H1 (cell line): ENCODE measurements around the gene HBM.

ENCODE experiments used
- CTCF ChIP-seq, 3 experiments: IDR thresholded peaks; 1 replicate in 2 of 3; 2 replicates in 1 of 3; pipeline versions ENCODE4 v1.5.1 to v1.6.1; 2011; ENCODE audit warnings: low read length in 3 of 3, mild to moderate bottlenecking in 3 of 3, inconsistent platforms in 2 of 3, low read depth in 1 of 3, moderate library complexity in 1 of 3; ENCODE audit not compliant: insufficient read depth in 1 of 3; ENCODE audit errors: control extremely low read depth in 1 of 3
- EP300 ChIP-seq, 2 experiments: IDR thresholded peaks; 1 replicate in 1 of 2; 2 replicates in 1 of 2; pipeline ENCODE4 v1.6.1; 2011 to 2012; ENCODE audit warnings: low read depth in 2 of 2, low read length in 2 of 2, mild to moderate bottlenecking in 2 of 2, borderline replicate concordance in 1 of 2, inconsistent platforms in 1 of 2, moderate library complexity in 1 of 2
- GABPA ChIP-seq: IDR thresholded peaks from 2 replicates; pipeline ENCODE4 v1.6.1; 2011; ENCODE audit warnings: mild to moderate bottlenecking, low read length, moderate library complexity, borderline replicate concordance; ENCODE audit not compliant: insufficient read depth
- POLR2A ChIP-seq, 2 experiments: IDR thresholded peaks; 1 replicate in 1 of 2; 2 replicates in 1 of 2; pipeline ENCODE4 v1.6.1; 2011; ENCODE audit warnings: low read depth in 2 of 2, low read length in 2 of 2, mild to moderate bottlenecking in 2 of 2; ENCODE audit errors: control extremely low read depth in 1 of 2
- POLR2AphosphoS5 ChIP-seq: IDR thresholded peaks from 2 replicates; pipeline ENCODE4 v1.6.1; 2011; ENCODE audit warnings: low read depth, low read length
- SAP30 ChIP-seq: fragments of 300-600 bp; sonication (generic); IDR thresholded peaks from 2 replicates; pipeline ENCODE4 v1.7.1; 2012; ENCODE audit warnings: low read length, moderate library complexity, mild to moderate bottlenecking, inconsistent platforms; ENCODE audit not compliant: insufficient read depth, insufficient replicate concordance
- SP4 ChIP-seq: IDR thresholded peaks from 2 replicates; pipeline ENCODE4 v1.6.1; 2012; ENCODE audit warnings: low read length, inconsistent platforms
- TEAD4 ChIP-seq: IDR thresholded peaks from 2 replicates; pipeline ENCODE4 v1.6.1; 2012; ENCODE audit warnings: low read depth, low read length, inconsistent platforms, mixed read lengths

GRCh38 chr16:132120-132519 lies 33.7 kb upstream of the HBM start:
- TF ChIP-seq SAP30 (no peak), CTCF (IDR thresholded peaks at IDR 0.05; ENCODE audit: control extremely low read depth in 1 of 3, insufficient read depth in 1 of 3, low read depth in 1 of 3, low read length in 3 of 3) (no peak), SP4 (no peak), GABPA (no peak), POLR2AphosphoS5 (no peak), EP300 (IDR thresholded peaks at IDR 0.05; ENCODE audit: borderline replicate concordance in 1 of 2, low read depth in 2 of 2, low read length in 2 of 2) (no peak), POLR2A (IDR thresholded peaks at IDR 0.05; ENCODE audit: control extremely low read depth in 1 of 2, low read depth in 2 of 2, low read length in 2 of 2) (no peak), TEAD4 (no peak)
